MM.1S (cell line): ENCODE results near the gene LIN37.
A peak's percentile ranks its signal among the peaks of the same experiment; 100 is the strongest.

Source experiments
- DNase-seq: peaks from one replicate; pipeline ENCODE4 v3.0.0-alpha.2; 2015
- H2AFZ ChIP-seq: fragments of 300-600 bp; sonication (generic); 2 replicates; pipeline ENCODE4 v1.6.0; 2016; ENCODE audit warnings: antibody characterized with exemption, low read length
- H3F3A ChIP-seq: fragments of 300-600 bp; sonication (generic); 2 replicates; pipeline ENCODE4 v1.6.1; 2016; ENCODE audit warnings: mild to moderate bottlenecking, antibody characterized with exemption, low read length, moderate library complexity, mixed read lengths; ENCODE audit not compliant: insufficient read depth
- H3K27ac ChIP-seq: fragments of 300-600 bp; sonication (generic); 2 replicates; pipeline ENCODE4 v1.5.1; 2016; ENCODE audit warnings: mild to moderate bottlenecking, low read length
- H3K27me3 ChIP-seq: fragments of 300-600 bp; sonication (generic); replicated peaks from 2 replicates; pipeline ENCODE4 v1.6.0; 2016; ENCODE audit warnings: low read length; ENCODE audit not compliant: insufficient read depth
- H3K36me3 ChIP-seq: fragments of 300-600 bp; sonication (generic); replicated peaks from 2 replicates; pipeline ENCODE4 v1.6.1; 2016; ENCODE audit warnings: mild to moderate bottlenecking, low read length, mixed read lengths; ENCODE audit not compliant: insufficient read depth
- H3K4me1 ChIP-seq: fragments of 300-600 bp; sonication (generic); 2 replicates; pipeline ENCODE4 v1.6.1; 2016; ENCODE audit warnings: low read length, mixed read lengths
- H3K4me2 ChIP-seq: fragments of 300-600 bp; sonication (generic); 2 replicates; pipeline ENCODE4 v1.6.0; 2016; ENCODE audit warnings: low read depth, low read length
- H3K4me3 ChIP-seq: fragments of 300-600 bp; sonication (generic); 2 replicates; pipeline ENCODE4 v1.5.1; 2016; ENCODE audit warnings: low read length, mixed read lengths
- H3K79me2 ChIP-seq: fragments of 300-600 bp; sonication (generic); 2 replicates; pipeline ENCODE4 v1.6.1; 2016; ENCODE audit warnings: mixed run types, low read length, mixed read lengths
- H3K9ac ChIP-seq: fragments of 300-600 bp; sonication (generic); 2 replicates; pipeline ENCODE4 v1.6.1; 2016; ENCODE audit warnings: low read length, mixed read lengths
- H3K9me2 ChIP-seq: fragments of 300-600 bp; sonication (generic); replicated peaks from 2 replicates; pipeline ENCODE4 v1.6.1; 2016; ENCODE audit warnings: mild to moderate bottlenecking, low read length, mixed read lengths; ENCODE audit not compliant: insufficient read depth
- H3K9me3 ChIP-seq: fragments of 300-600 bp; sonication (generic); replicated peaks from 2 replicates; pipeline ENCODE4 v1.6.1; 2016; ENCODE audit warnings: mild to moderate bottlenecking, low read length, mixed read lengths; ENCODE audit not compliant: insufficient read depth
- H4K20me1 ChIP-seq: fragments of 300-600 bp; sonication (generic); 2 replicates; pipeline ENCODE4 v1.6.1; 2016; ENCODE audit warnings: mild to moderate bottlenecking, low read length, moderate library complexity, mixed read lengths; ENCODE audit not compliant: insufficient read depth
- EZH2 ChIP-seq: fragments of 300-600 bp; sonication (generic); optimal IDR thresholded peaks from 2 replicates; pipeline ENCODE3; 2017; ENCODE audit warnings: low read depth, mild to moderate bottlenecking, antibody characterized with exemption, low read length, mixed read lengths
- EZH2phosphoT487 ChIP-seq: fragments of 300-600 bp; sonication (generic); IDR thresholded peaks from 2 replicates; pipeline ENCODE4 v1.6.1; 2018; ENCODE audit warnings: antibody characterized with exemption, low read length
- TF ChIP-seq, protein P1 (sequence below): fragments of 300-600 bp; sonication (generic); IDR thresholded peaks from 2 replicates; pipeline ENCODE4 v1.5.1; 2016; ENCODE audit warnings: antibody characterized with exemption, low read length, mixed read lengths

Gene LIN37

GRCh38 chr19:35756377-35757230, 8.2 kb downstream of the LIN37 start, which contains the start of gene HSPB6:
TSS of gene HSPB6 (minus strand) at chr19:35757029. CDS start at chr19:35757008, 21 bp downstream.
- Histone ChIP-seq H3K4me3 (peak within 1 kb of the TSS; percentile 75), H2AFZ (peak within 1 kb of the TSS; percentile 82), H4K20me1 (no peaks in the 10 kb centered on the region), H3F3A (peaks cover 4% of the 10 kb centered on the region; the same call in 1 of the 2 replicates), H3K27ac (peak within 1 kb of the TSS; percentile 57; the same call in 1 of the 2 replicates), H3K36me3 (no peaks in the 10 kb centered on the region), H3K4me1 (peaks cover 12% of the 10 kb centered on the region; the same call in 1 of the 2 replicates), H3K9ac (peak within 1 kb of the TSS; percentile 77; the same call in 1 of the 2 replicates), H3K9me3 (no peaks in the 10 kb centered on the region), H3K4me2 (peak within 1 kb of the TSS; percentile 94), H3K27me3 (no peaks in the 10 kb centered on the region), H3K79me2 (peaks cover 15% of the 10 kb centered on the region), H3K9me2 (no peaks in the 10 kb centered on the region)
- DNase-seq = no peak
- TF ChIP-seq EZH2 = no peak
- TF ChIP-seq, protein P1, sequence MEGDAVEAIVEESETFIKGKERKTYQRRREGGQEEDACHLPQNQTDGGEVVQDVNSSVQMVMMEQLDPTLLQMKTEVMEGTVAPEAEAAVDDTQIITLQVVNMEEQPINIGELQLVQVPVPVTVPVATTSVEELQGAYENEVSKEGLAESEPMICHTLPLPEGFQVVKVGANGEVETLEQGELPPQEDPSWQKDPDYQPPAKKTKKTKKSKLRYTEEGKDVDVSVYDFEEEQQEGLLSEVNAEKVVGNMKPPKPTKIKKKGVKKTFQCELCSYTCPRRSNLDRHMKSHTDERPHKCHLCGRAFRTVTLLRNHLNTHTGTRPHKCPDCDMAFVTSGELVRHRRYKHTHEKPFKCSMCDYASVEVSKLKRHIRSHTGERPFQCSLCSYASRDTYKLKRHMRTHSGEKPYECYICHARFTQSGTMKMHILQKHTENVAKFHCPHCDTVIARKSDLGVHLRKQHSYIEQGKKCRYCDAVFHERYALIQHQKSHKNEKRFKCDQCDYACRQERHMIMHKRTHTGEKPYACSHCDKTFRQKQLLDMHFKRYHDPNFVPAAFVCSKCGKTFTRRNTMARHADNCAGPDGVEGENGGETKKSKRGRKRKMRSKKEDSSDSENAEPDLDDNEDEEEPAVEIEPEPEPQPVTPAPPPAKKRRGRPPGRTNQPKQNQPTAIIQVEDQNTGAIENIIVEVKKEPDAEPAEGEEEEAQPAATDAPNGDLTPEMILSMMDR = no peak
- no peak for TF ChIP-seq EZH2phosphoT487

DNA sequence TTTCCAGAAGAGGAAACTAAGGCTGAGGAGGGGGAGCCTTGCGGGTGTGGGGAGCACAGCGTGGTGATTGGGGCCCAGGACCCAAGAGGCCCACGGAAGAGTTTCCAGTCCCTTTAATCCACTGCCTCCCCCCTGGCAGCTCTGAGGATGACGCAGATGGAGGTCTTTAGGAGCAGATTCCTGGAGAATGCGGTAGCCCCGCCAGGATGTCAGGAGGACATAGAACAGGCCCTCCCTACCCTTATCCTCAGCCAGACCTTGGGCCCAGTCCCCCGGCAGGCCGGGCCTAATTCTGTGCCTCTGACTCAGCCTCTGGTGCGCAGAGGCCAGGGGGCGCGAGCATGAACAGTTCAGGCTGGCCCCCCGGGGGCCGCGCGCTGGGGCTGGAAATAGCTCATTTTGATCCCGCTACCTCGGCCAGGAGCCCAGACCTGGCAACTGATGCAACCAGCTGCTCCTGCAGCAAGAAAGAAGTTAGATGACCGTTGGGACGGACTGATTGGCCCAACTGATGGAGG, 8.9 kb downstream of the LIN37 start:
- H3K79me2 ChIP-seq = peaks cover 15% of the 10 kb centered on the region
- TF ChIP-seq EZH2 = no peak
- TF ChIP-seq, protein P1 = no peak
- no peak for TF ChIP-seq EZH2phosphoT487
- H3K4me2 ChIP-seq = peak overlapping the region; percentile 94
- no peaks in the 10 kb centered on the region for H3K36me3 ChIP-seq
- H3F3A ChIP-seq = peaks cover 4% of the 10 kb centered on the region; the same call in 1 of the 2 replicates
- H3K27me3 ChIP-seq = no peaks in the 10 kb centered on the region
- H3K27ac ChIP-seq = peak overlapping the region; percentile 57; the same call in 1 of the 2 replicates
- H3K4me3 ChIP-seq = peak overlapping the region; percentile 75
- no peaks in the 10 kb centered on the region for H3K9me2 ChIP-seq
- no peaks in the 10 kb centered on the region for H3K9me3 ChIP-seq
- H3K4me1 ChIP-seq = peaks cover 12% of the 10 kb centered on the region; the same call in 1 of the 2 replicates
- H2AFZ ChIP-seq = peak overlapping the region; percentile 82
- H3K9ac ChIP-seq = peak overlapping the region; percentile 77; the same call in 1 of the 2 replicates
- H4K20me1 ChIP-seq = no peaks in the 10 kb centered on the region
- no peak for DNase-seq

GRCh38 chr19:35757749-35758608, 9.6 kb downstream of the LIN37 start, which contains the start of gene PROSER3:
TSS of gene PROSER3 (plus strand) at chr19:35758176. CDS start at chr19:35758216, 40 bp downstream.
- Histone ChIP-seq H3K4me1 (peaks cover 12% of the 10 kb centered on the region; the same call in 1 of the 2 replicates), H3K79me2 (peaks cover 15% of the 10 kb centered on the region), H3K9me2 (no peaks in the 10 kb centered on the region), H3K27me3 (no peaks in the 10 kb centered on the region), H3K9ac (peak within 1 kb of the TSS; percentile 77), H2AFZ (peak within 1 kb of the TSS; percentile 82), H3K36me3 (no peaks in the 10 kb centered on the region), H3F3A (peaks cover 4% of the 10 kb centered on the region; the same call in 1 of the 2 replicates), H3K9me3 (no peaks in the 10 kb centered on the region), H3K4me2 (peak within 1 kb of the TSS; percentile 94), H3K27ac (peak within 1 kb of the TSS; percentile 61), H4K20me1 (no peaks in the 10 kb centered on the region), H3K4me3 (peak within 1 kb of the TSS; percentile 75)
- no peak for TF ChIP-seq EZH2
- TF ChIP-seq, protein P1 = no peak
- TF ChIP-seq EZH2phosphoT487 = no peak
- DNase-seq = peak; percentile 99
